Stomach (tissue), 9 donors: Measurements from ENCODE around the gene AGT. TPM values are rescaled to one million over a fixed set of nuclear protein-coding genes. Genes with fewer than 3 reads are reported as not detected.

Experiments
- DNase-seq, 2 donors: peaks; one replicate each; pipeline versions ENCODE4 v3.0.0 to v3.0.0-alpha.2; 2013 to 2019
- H3K27ac ChIP-seq, 5 donors: fragments of 200-600 bp in 4 of 5; sonication (generic) in 4 of 5; one replicate each; pipeline ENCODE4 v1.5.1; 2013 to 2019; ENCODE audit warnings: mild to moderate bottlenecking in 1 of 5, moderate library complexity in 1 of 5
- H3K27me3 ChIP-seq, 3 donors: fragments of 200-600 bp; sonication (generic); one replicate each; pipeline ENCODE4 v1.5.1; 2017 to 2019; ENCODE audit warnings: mixed run types in 1 of 3
- H3K36me3 ChIP-seq, 4 donors: fragments of 200-600 bp; sonication (generic); 1 replicate in 3 of 4; 2 replicates in 1 of 4; pipeline ENCODE4 v1.5.1; 2016 to 2019
- H3K4me1 ChIP-seq, 4 donors: fragments of 200-600 bp; sonication (generic); one replicate each; pipeline ENCODE4 v1.5.1; 2016 to 2019
- H3K4me3 ChIP-seq, 4 donors: fragments of 200-600 bp; sonication (generic) in 3 of 4; one replicate each; pipeline ENCODE4 v1.5.1; 2016 to 2019; ENCODE audit warnings: mild to moderate bottlenecking in 1 of 4
- H3K9me3 ChIP-seq, 4 donors: fragments of 200-600 bp; sonication (generic); one replicate each; pipeline ENCODE4 v1.5.1; 2016 to 2019
- EP300 ChIP-seq: sonication (generic); formaldehyde crosslinking; IDR thresholded peaks from one replicate; pipeline ENCODE4 v1.6.1; 2017; ENCODE audit warnings: antibody characterized with exemption
- POLR2A ChIP-seq, 4 donors: fragments of 450-650 bp; IDR thresholded peaks; one replicate each; pipeline ENCODE4 v1.6.1; 2016; ENCODE audit warnings: antibody characterized with exemption in 4 of 4, control low read depth in 2 of 4, mild to moderate bottlenecking in 1 of 4, moderate library complexity in 1 of 4
- POLR2AphosphoS5 ChIP-seq, 3 donors: sonication (generic); formaldehyde crosslinking; IDR thresholded peaks; one replicate each; pipeline ENCODE4 v1.6.1; 2016; ENCODE audit warnings: antibody characterized with exemption in 3 of 3
- WGBS, 5 donors: extraction: QIAGEN DNeasy Blood & Tissue Kit in 3 of 5; methylation state at CpG; one replicate each; pipeline versions ENCODE4 v1.1.5 to v1.1.7; 2013 to 2018; 5-methylcytosine and 5-hydroxymethylcytosine counted together
- intact Hi-C: fragments of 100-400 bp; cut with DNase I; formaldehyde crosslinking; loops from one replicate; pipeline ENCODE4 v1.15.1; 2023; ENCODE audit warnings: low total_unique reads
- polyA plus RNA-seq, 3 donors: library from polyadenylated mRNA; stranded (reverse); fragments of 200-250 nt; gene quantifications; one replicate each; pipeline ENCODE4 v1.2.3, GENCODE V29; 2013
- total RNA-seq, 5 donors: library from RNA; depleted of rRNA; stranded (reverse); fragments of >200 nt; gene quantifications; one replicate each; pipeline versions ENCODE4 v1.1.0 to v1.2.3, GENCODE V29; 2014 to 2016
- TF ChIP-seq, protein P1 (sequence below), 7 experiments: fragments of 450-650 bp in 4 of 7; fragments of 200-600 bp in 3 of 7; sonication (generic) in 3 of 7; IDR thresholded peaks; one replicate each; pipeline ENCODE4 v1.5.1; 2016 to 2019; ENCODE audit warnings: antibody characterized with exemption in 7 of 7, control low read depth in 2 of 7, mild to moderate bottlenecking in 1 of 7
- donor health status: healthy with polysubstance abuse.
- donor health status: Bipolar disorder and iron deficiency.
- donor health status: healthy.

Gene AGT
- total and polyA plus RNA-seq, 8 donors: 0.29 to 9.9 (median 3.8) TPM; not detected in 2

GRCh38 chr1:230677200-230677599 is 36.7 kb downstream of the AGT start:
- H3K36me3 ChIP-seq: peaks cover 24 to 98% (median 92%) of the 10 kb centered on the region in 4 donors
- H3K9me3 ChIP-seq: no peaks in the 10 kb centered on the region
- no peak overlapping the region for H3K4me3 ChIP-seq
- TF ChIP-seq, protein P1, sequence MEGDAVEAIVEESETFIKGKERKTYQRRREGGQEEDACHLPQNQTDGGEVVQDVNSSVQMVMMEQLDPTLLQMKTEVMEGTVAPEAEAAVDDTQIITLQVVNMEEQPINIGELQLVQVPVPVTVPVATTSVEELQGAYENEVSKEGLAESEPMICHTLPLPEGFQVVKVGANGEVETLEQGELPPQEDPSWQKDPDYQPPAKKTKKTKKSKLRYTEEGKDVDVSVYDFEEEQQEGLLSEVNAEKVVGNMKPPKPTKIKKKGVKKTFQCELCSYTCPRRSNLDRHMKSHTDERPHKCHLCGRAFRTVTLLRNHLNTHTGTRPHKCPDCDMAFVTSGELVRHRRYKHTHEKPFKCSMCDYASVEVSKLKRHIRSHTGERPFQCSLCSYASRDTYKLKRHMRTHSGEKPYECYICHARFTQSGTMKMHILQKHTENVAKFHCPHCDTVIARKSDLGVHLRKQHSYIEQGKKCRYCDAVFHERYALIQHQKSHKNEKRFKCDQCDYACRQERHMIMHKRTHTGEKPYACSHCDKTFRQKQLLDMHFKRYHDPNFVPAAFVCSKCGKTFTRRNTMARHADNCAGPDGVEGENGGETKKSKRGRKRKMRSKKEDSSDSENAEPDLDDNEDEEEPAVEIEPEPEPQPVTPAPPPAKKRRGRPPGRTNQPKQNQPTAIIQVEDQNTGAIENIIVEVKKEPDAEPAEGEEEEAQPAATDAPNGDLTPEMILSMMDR (IDR thresholded peaks at IDR 0.05): no peak
- no peak for TF ChIP-seq POLR2A (IDR thresholded peaks at IDR 0.05)
- TF ChIP-seq EP300: no peak
- no peak for TF ChIP-seq POLR2AphosphoS5 (IDR thresholded peaks at IDR 0.05)
- DNase-seq: no peak
- no peak overlapping the region for H3K27ac ChIP-seq
- WGBS, 5 donors: 88 to 98% (median 92%) methylated on average over 1 of the region's 1 CpG
- H3K27me3 ChIP-seq: no peaks in the 10 kb centered on the region
- peaks cover 0 to 10% (median 8%) of the 10 kb centered on the region in 4 donors for H3K4me1 ChIP-seq
- intact Hi-C loops: no loop called here

GRCh38 chr1:230674581-230674980 is 39.3 kb downstream of the AGT start:
- no peak for DNase-seq
- Histone ChIP-seq H3K4me1 (no peaks in the 10 kb centered on the region), H3K36me3 (peaks cover 28 to 100% (median 100%) of the 10 kb centered on the region in 4 donors), H3K9me3 (no peaks in the 10 kb centered on the region), H3K27ac (no peak overlapping the region), H3K27me3 (no peaks in the 10 kb centered on the region), H3K4me3 (no peak overlapping the region)
- intact Hi-C loops: no loop called here
- TF ChIP-seq POLR2A (IDR thresholded peaks at IDR 0.05) (no peak), POLR2AphosphoS5 (IDR thresholded peaks at IDR 0.05) (no peak), EP300 (no peak)
- TF ChIP-seq, protein P1 (IDR thresholded peaks at IDR 0.05): no peak
- 90 to 99% (median 96%) methylated on average over 2 of the region's 2 CpGs for WGBS, 5 donors

DNA sequence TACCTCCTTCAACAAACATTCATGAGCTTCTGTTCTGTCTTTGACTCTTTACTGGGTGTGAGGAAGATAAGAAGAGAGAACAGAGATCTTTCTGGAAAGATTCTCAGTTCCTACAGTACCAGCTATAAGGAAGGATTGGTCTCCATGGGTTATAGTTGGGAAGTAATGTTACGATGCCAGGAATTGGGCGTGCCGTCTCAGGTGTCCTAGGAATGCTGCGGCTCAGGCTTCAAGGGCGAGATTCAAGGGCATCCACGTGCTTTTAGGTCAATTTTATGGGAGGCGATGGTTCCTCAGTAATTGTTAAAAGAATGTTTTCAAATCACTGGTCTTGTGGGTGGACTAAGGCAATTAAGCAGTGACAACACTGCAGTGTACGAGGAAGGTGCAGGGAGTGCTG is 44.4 kb downstream of the AGT start:
- H3K27ac ChIP-seq: no peak overlapping the region
- peaks cover 45 to 100% (median 100%) of the 10 kb centered on the region in 4 donors for H3K36me3 ChIP-seq
- intact Hi-C loops: no loop called here
- H3K4me1 ChIP-seq: no peaks in the 10 kb centered on the region
- no peaks in the 10 kb centered on the region for H3K27me3 ChIP-seq
- TF ChIP-seq POLR2A (IDR thresholded peaks at IDR 0.05) (no peak), EP300 (no peak)
- TF ChIP-seq, protein P1 (IDR thresholded peaks at IDR 0.05): no peak
- DNase-seq: no peak
- no peak overlapping the region for H3K4me3 ChIP-seq
- H3K9me3 ChIP-seq: no peaks in the 10 kb centered on the region
- WGBS, 5 donors: 87 to 94% (median 92%) methylated on average over 8 of the region's 8 CpGs

DNA sequence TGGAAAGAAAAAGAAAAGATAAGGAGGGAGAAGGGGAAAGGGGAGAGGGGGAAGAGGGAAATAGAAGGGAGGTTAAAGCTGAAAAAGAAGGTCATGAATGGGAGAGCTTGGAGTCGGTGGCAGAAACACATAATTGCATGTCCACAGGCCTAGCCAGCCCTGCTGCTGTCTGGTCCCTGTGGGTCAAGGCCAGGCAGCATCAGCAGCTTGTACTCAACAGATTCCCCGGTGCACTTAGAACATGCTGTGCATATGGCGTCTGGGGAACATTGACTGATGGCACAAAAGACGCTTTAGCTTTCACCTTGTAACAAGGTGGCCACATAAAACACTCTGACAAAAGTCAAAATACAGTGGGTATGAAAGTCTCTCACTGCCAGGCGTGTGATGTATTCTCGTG is 45.7 kb downstream of the AGT start:
- no peak for TF ChIP-seq EP300
- no peak for TF ChIP-seq POLR2A (IDR thresholded peaks at IDR 0.05)
- TF ChIP-seq POLR2AphosphoS5 (IDR thresholded peaks at IDR 0.05): no peak
- TF ChIP-seq, protein P1 (IDR thresholded peaks at IDR 0.05): no peak
- Histone ChIP-seq H3K36me3 (peaks cover 43 to 100% (median 98%) of the 10 kb centered on the region in 4 donors), H3K27me3 (no peaks in the 10 kb centered on the region), H3K4me3 (no peak overlapping the region), H3K4me1 (no peaks in the 10 kb centered on the region), H3K27ac (no peak overlapping the region), H3K9me3 (no peaks in the 10 kb centered on the region)
- DNase-seq: no peak
- WGBS, 5 donors: 92 to 94% (median 93%) methylated on average over 6 of the region's 6 CpGs
- intact Hi-C loops: no loop called here
